Measurements from ENCODE around the gene MYO1D.

Gene MYO1D

GRCh38 chr17:32802306-32802705 is 74.6 kb downstream of the MYO1D start:
- no peak overlapping the region for H3K4me3 Mint-ChIP-seq
- H3K36me3 Mint-ChIP-seq (ENCODE audit: low read depth), result no peaks in the 10 kb centered on the region
- H3K27me3 Mint-ChIP-seq, result peaks cover 13% of the 10 kb centered on the region
- H3K9me3 Mint-ChIP-seq, result no peaks in the 10 kb centered on the region
- H3K27ac Mint-ChIP-seq, result no peak overlapping the region
- H3K4me1 Mint-ChIP-seq (ENCODE audit: low read depth), result no peaks in the 10 kb centered on the region

DNA sequence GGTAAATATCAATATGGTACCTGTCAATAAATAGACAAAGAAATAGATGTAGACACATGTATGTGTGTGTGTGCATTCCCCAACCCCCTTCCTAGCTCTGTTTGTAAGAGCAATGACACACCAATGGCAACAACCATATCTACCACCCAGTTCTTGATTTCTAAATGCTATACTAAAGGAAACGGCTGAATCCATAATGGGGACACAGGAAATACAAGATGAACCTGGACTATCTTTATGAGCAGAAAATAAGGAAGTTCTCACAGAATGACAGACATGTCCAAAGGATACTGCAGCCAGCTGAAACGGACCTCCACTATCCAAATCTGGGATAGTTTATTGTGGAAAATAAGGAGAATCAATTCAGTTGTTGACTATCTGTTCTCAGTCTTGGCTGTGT is 75.3 kb downstream of the MYO1D start:
- peaks cover 13% of the 10 kb centered on the region for H3K27me3 Mint-ChIP-seq
- H3K4me3 Mint-ChIP-seq, result no peak overlapping the region
- H3K27ac Mint-ChIP-seq, result no peak overlapping the region
- H3K4me1 Mint-ChIP-seq (ENCODE audit: low read depth), result no peaks in the 10 kb centered on the region
- no peaks in the 10 kb centered on the region for H3K9me3 Mint-ChIP-seq
- H3K36me3 Mint-ChIP-seq (ENCODE audit: low read depth), result no peaks in the 10 kb centered on the region

GRCh38 chr17:32801193-32801592 is 75.7 kb downstream of the MYO1D start:
- H3K4me3 Mint-ChIP-seq, result no peak overlapping the region
- no peaks in the 10 kb centered on the region for H3K9me3 Mint-ChIP-seq
- H3K27ac Mint-ChIP-seq, result no peak overlapping the region
- H3K36me3 Mint-ChIP-seq (ENCODE audit: low read depth), result no peaks in the 10 kb centered on the region
- H3K27me3 Mint-ChIP-seq, result peaks cover 13% of the 10 kb centered on the region
- no peaks in the 10 kb centered on the region for H3K4me1 Mint-ChIP-seq (ENCODE audit: low read depth)

DNA sequence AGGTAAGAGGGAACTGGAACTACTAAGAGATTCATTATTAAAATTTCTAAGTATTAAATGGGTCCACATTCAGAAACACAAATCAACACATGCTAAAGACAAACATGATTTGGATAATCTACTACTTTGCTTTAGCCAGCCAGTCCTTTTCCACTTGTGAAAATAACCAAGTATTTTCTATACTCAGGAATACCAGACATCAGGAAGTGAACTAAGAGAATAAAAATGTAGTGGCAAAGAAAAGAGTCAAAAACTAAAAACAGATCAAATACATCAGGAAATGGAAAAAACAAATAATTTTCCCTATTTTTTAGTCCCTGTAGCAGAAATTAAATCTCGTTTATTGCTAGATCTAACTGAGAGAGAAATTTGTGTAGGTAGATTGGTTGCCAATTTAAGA is 78.0 kb downstream of the MYO1D start:
- Mint-ChIP-seq H3K36me3 (ENCODE audit: low read depth) (no peaks in the 10 kb centered on the region), H3K4me1 (ENCODE audit: low read depth) (no peaks in the 10 kb centered on the region), H3K27me3 (peaks cover 13% of the 10 kb centered on the region), H3K4me3 (no peak overlapping the region), H3K9me3 (no peaks in the 10 kb centered on the region), H3K27ac (no peak overlapping the region)

- H3K4me1 Mint-ChIP-seq (ENCODE audit: low read depth), result no peaks in the 10 kb centered on the region
- peaks cover 11% of the 10 kb centered on the region for H3K27me3 Mint-ChIP-seq
Measured at GRCh38 chr17:32795339-32795979, 81.5 kb downstream of the MYO1D start.

GRCh38 chr17:32794533-32795246 is 82.2 kb downstream of the MYO1D start:
- no peak overlapping the region for H3K27ac Mint-ChIP-seq
- no peaks in the 10 kb centered on the region for H3K36me3 Mint-ChIP-seq (ENCODE audit: low read depth)
- H3K27me3 Mint-ChIP-seq, result peaks cover 15% of the 10 kb centered on the region
- no peak overlapping the region for H3K4me3 Mint-ChIP-seq
- H3K9me3 Mint-ChIP-seq, result no peaks in the 10 kb centered on the region
- no peaks in the 10 kb centered on the region for H3K4me1 Mint-ChIP-seq (ENCODE audit: low read depth)

More at GRCh38 chr17:32795339-32795979, 81.5 kb downstream of the MYO1D start:
- H3K4me3 Mint-ChIP-seq, result no peak overlapping the region
- no peaks in the 10 kb centered on the region for H3K9me3 Mint-ChIP-seq
- no peaks in the 10 kb centered on the region for H3K36me3 Mint-ChIP-seq (ENCODE audit: low read depth)
- H3K27ac Mint-ChIP-seq, result no peak overlapping the region

- Mint-ChIP-seq H3K4me3 (no peak overlapping the region), H3K27ac (no peak overlapping the region), H3K36me3 (ENCODE audit: low read depth) (no peaks in the 10 kb centered on the region), H3K27me3 (peaks cover 11% of the 10 kb centered on the region), H3K9me3 (no peaks in the 10 kb centered on the region), H3K4me1 (ENCODE audit: low read depth) (no peaks in the 10 kb centered on the region)
Measured at GRCh38 chr17:32793841-32794240, 83.1 kb downstream of the MYO1D start.

DNA sequence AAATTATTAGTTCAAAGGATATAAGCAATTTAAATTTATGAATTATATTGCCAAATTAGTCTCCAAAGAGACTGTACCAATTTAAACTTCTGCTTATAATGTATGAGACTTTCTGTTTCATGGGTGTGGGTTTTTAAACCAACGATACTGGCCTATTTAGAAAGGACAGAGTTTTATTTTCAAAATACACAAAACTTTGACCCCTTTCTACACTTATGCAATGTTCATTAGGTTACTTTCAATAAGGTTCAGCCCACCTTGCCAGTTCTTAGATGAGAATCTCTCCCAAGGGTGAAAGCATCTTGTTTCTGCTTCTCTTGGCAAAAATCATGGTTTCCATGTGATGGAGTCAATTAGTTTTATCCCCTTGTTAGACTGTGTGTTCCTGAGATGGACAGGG is 84.7 kb downstream of the MYO1D start:
- H3K9me3 Mint-ChIP-seq, result no peaks in the 10 kb centered on the region
- H3K4me1 Mint-ChIP-seq (ENCODE audit: low read depth), result no peaks in the 10 kb centered on the region
- H3K4me3 Mint-ChIP-seq, result no peak overlapping the region
- H3K27ac Mint-ChIP-seq, result no peak overlapping the region
- H3K27me3 Mint-ChIP-seq, result peaks cover 9% of the 10 kb centered on the region
- H3K36me3 Mint-ChIP-seq (ENCODE audit: low read depth), result no peaks in the 10 kb centered on the region

DNA sequence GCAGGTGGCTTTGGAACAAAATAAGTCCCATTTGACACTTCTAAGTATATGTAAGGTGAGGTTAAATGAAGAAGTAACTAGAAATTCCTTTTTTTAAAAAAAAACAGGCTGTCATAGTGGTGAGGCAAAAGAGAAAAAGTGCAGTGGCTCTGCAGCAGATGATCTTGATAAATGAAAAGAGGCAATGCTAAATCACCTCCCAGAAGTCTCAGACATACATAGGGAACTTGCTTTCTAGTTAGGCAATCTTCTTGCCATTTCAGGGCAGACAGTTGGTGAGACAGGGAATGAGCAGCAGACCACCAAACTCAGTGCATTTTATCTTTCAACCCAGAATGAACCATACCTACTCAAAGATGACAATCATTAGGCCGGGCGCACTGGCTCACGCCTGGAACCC is 90.8 kb downstream of the MYO1D start:
- no peaks in the 10 kb centered on the region for H3K4me1 Mint-ChIP-seq (ENCODE audit: low read depth)
- H3K9me3 Mint-ChIP-seq, result no peaks in the 10 kb centered on the region
- no peak overlapping the region for H3K4me3 Mint-ChIP-seq
- H3K27ac Mint-ChIP-seq, result no peak overlapping the region
- H3K27me3 Mint-ChIP-seq, result peaks cover 5% of the 10 kb centered on the region
- no peaks in the 10 kb centered on the region for H3K36me3 Mint-ChIP-seq (ENCODE audit: low read depth)

DNA sequence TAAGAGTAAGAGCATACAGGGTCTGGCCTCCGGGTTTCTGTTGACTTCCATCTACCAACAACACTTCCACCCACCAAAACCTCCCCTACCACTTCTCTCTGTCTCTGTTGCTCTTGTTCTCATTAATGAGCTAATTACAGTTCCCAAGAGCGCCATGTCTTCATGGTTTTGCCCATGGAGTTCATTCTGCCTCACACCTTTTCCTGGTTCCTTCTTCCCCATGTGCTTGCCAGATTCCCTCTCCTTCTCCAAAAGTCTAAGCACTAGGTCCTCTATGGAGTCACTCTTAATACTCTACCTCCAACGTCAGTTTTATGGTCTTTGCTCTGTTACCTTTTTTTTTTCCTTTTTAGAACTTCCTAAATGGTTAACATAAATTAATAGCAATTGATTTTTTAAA is 92.8 kb downstream of the MYO1D start:
- no peaks in the 10 kb centered on the region for H3K36me3 Mint-ChIP-seq (ENCODE audit: low read depth)
- H3K4me3 Mint-ChIP-seq, result no peak overlapping the region
- no peaks in the 10 kb centered on the region for H3K27me3 Mint-ChIP-seq
- no peak overlapping the region for H3K27ac Mint-ChIP-seq
- no peaks in the 10 kb centered on the region for H3K9me3 Mint-ChIP-seq
- no peaks in the 10 kb centered on the region for H3K4me1 Mint-ChIP-seq (ENCODE audit: low read depth)

- Mint-ChIP-seq H3K27ac (no peak overlapping the region), H3K36me3 (ENCODE audit: low read depth) (no peaks in the 10 kb centered on the region), H3K27me3 (no peaks in the 10 kb centered on the region), H3K4me1 (ENCODE audit: low read depth) (no peaks in the 10 kb centered on the region), H3K4me3 (no peak overlapping the region), H3K9me3 (no peaks in the 10 kb centered on the region)
Measured at GRCh38 chr17:32783602-32784001, 93.3 kb downstream of the MYO1D start.

DNA sequence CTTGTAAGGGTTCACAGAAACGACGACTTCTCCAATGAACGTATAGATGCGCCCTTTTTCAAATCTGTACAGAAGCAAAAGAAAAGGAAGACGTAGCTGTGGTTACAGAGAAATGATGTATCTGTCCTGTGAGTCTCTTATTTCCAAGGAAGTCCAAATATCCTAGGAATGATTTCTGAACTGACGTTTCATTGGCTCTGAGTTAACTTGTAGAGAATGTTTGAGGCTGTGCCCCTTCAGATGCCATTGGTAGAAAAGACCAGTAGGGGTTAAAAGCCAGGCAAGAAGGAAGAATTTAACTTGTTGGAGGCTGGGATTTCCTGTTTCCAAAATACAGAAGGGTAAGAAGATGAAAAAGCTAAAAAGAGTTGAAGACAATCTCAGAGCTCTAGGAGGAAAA is 96.2 kb downstream of the MYO1D start:
- Mint-ChIP-seq H3K4me1 (ENCODE audit: low read depth) (no peaks in the 10 kb centered on the region), H3K9me3 (no peaks in the 10 kb centered on the region), H3K36me3 (ENCODE audit: low read depth) (no peaks in the 10 kb centered on the region), H3K27me3 (no peaks in the 10 kb centered on the region), H3K27ac (no peak overlapping the region), H3K4me3 (no peak overlapping the region)

DNA sequence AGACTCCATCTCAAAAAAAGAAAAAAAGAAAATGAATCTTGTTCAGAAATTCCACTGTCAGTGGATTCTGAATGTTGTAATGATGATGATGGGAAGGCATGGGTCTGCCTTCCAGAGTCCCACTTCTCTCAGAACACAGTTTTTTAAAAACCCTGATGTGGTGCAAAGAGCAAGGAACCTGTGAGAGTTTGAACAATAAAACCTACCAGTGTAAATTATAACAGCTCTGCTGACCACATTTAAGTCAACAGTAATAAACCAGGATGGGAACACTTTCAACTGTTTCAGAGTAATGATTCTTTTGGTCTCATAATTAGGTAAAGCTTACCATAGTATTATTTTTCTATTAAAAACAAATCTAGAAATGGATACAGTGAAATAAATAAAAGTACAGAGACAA is 99.0 kb downstream of the MYO1D start:
- H3K4me3 Mint-ChIP-seq, result no peak overlapping the region
- no peaks in the 10 kb centered on the region for H3K27me3 Mint-ChIP-seq
- H3K36me3 Mint-ChIP-seq (ENCODE audit: low read depth), result no peaks in the 10 kb centered on the region
- no peaks in the 10 kb centered on the region for H3K4me1 Mint-ChIP-seq (ENCODE audit: low read depth)
- H3K27ac Mint-ChIP-seq, result no peak overlapping the region
- H3K9me3 Mint-ChIP-seq, result no peaks in the 10 kb centered on the region

DNA sequence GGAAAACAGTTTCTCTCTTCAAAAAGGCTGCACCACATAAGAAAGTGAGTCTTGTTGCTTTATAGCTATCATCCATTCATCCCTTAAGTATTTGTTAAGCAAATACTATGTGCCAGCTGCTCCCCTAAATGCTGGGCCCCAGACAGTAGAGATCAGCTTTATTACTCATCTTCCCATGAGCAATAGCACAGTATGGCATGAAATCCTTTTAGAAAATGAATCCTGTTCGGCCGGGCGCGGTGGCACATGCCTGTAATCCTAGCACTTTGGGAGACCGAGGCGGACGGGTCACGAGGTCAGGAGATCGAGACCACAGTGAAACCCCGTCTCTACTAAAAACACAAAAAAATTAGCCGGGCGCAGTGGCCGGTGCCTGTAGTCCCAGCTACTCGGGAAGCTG is 99.5 kb downstream of the MYO1D start:
- Mint-ChIP-seq H3K36me3 (ENCODE audit: low read depth) (no peaks in the 10 kb centered on the region), H3K9me3 (no peaks in the 10 kb centered on the region), H3K4me3 (no peak overlapping the region), H3K27ac (no peak overlapping the region), H3K4me1 (ENCODE audit: low read depth) (no peaks in the 10 kb centered on the region), H3K27me3 (no peaks in the 10 kb centered on the region)

DNA sequence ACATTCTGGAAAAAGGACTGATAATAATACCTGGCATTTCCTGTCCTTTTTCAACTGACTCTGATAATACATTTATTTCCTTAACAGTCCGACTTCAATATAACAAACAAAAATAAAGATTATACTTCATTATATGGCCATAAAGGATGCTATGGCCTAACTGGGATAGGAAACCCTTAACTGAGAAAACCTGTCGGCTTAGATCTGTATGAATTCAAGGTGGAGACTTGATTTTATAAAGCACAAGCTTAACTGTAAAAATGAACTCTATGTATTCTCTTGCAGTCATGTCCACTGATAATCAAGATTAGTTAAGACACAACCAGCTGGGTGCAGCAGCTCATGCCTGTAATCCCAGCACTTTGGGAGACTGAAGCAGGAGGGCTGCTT is 102.2 kb downstream of the MYO1D start:
- no peaks in the 10 kb centered on the region for H3K36me3 Mint-ChIP-seq (ENCODE audit: low read depth)
- H3K9me3 Mint-ChIP-seq, result no peaks in the 10 kb centered on the region
- H3K27me3 Mint-ChIP-seq, result no peaks in the 10 kb centered on the region
- H3K4me3 Mint-ChIP-seq, result no peak overlapping the region
- no peaks in the 10 kb centered on the region for H3K4me1 Mint-ChIP-seq (ENCODE audit: low read depth)
- no peak overlapping the region for H3K27ac Mint-ChIP-seq
